Fibroblast of skin of abdomen (primary cell): ENCODE data around the gene SLC38A2.

Experiments used
- DNase-seq: peaks from one replicate; pipeline ENCODE4 v3.0.0-alpha.2; 2013

Gene SLC38A2

GRCh38 chr12:46374310-46374709 is 1.7 kb upstream of the SLC38A2 start:
- no peak for DNase-seq

DNA sequence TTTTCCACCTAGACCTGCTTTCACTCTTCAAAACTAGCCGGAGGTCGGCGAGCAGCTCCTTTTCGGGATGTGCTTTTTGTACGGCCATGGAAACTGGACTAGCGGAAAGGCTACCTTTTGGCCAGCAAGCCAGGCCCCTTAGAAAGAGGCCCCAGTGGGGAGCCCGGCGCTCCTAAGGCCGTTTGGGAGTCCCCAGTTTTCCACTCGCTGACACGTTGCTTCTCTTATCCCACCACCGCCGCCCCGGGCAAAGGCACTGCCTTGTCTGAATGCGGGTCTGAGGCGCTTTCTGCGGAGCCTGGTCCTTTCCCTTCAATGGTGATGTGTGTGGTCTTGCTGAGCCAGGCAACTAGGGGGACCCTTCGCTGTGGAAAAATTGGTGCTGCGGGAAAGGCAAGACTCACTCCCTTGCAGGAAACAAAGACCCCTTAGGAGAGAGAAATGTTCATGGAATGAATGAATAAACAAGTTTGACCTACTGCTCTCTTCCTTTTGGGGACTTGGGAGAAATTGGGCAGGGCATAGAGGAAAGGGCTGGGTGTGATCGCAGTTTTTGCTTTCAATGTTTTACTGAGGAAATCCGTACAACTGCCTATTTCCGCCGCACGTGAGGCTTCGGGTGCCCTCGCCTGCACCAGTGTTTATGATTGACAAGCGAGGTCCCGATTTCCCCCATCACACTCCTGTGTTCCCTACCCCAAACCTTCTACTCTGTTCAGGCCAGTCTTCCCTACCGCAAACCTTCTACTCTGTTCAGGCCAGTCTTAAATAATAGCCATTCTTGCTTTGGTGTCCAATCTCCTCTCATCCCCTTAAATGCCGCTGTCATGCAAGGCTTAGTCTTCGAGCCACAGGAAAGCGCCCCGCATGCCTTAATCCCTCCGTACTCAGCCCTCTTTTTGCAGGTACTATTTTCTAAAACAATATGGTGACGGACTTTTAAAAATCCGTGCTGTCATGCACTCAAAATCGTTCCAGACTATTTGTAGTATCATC is 1.0 kb upstream of the SLC38A2 start:
- peak; percentile 61 for DNase-seq

GRCh38 chr12:46371718-46372543 is 642 bp downstream of the SLC38A2 start:
- peak; percentile 68 for DNase-seq

- peak; percentile 90 for DNase-seq
Measured at GRCh38 chr12:46370792-46371717, 1.5 kb downstream of the SLC38A2 start.

GRCh38 chr12:46370380-46370734 is 2.2 kb downstream of the SLC38A2 start:
- no peak for DNase-seq

DNA sequence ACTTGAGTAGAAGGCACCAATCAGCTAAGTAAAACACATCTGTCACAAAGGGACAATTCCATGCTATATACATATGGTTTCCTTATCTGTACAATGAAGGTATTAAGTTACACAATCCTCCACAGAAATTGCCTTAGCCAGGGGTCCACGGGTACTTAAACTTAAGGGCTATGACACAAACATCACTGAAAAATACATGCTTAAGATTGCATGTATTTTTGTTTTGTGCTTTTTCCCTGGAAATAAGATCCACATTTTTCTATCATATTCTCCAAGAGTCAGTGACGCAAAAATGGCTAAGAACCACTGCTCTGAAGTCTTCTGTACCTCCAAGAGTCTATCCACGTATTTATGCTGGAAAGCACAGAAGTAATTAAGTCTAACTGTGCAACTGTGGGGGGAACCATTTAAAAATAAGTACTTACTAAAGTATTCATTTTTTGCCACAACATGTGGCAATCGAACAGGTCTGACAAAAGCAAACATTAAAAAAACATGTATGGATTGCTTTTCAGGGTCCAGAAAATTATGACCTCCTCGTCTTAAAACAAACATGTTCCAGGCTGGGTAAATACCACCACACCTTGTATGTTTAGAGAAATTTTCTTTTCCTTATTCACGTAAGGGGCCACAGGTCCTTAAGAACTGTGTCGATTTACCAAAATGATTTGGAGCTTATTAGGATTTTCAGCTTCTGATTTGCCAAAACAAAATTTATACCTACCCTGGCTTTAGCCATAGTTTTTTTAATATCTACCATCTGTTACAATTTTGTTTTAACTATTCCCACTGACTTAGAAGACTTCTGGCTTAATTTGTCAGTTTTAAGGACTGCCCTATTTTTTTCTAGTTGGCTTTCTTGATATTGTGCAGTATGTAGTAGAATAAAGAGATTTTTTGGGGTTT is 2.8 kb downstream of the SLC38A2 start:
- DNase-seq, result no peak

GRCh38 chr12:46369095-46369473 is 3.5 kb downstream of the SLC38A2 start:
- DNase-seq, result no peak

DNA sequence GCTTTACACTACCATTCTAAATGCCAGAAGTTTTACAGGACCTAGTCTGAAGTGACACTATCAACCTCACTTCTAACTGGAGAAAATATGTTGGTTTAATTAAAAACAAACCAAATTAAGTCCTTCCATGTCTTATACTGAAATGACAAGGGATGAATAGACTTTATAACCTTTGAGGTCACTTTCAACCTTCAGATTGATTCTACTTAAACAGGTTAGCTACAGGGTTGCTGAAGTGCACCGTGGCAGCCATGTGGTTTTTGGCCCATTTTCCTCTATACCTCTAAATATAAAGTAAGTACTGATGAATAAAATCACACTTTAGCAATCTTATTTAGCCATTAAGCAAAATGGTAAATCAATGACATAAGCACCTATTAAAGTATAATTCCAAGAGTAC is 3.9 kb downstream of the SLC38A2 start:
- no peak for DNase-seq

GRCh38 chr12:46368138-46368537 is 4.4 kb downstream of the SLC38A2 start:
- DNase-seq, result no peak

DNA sequence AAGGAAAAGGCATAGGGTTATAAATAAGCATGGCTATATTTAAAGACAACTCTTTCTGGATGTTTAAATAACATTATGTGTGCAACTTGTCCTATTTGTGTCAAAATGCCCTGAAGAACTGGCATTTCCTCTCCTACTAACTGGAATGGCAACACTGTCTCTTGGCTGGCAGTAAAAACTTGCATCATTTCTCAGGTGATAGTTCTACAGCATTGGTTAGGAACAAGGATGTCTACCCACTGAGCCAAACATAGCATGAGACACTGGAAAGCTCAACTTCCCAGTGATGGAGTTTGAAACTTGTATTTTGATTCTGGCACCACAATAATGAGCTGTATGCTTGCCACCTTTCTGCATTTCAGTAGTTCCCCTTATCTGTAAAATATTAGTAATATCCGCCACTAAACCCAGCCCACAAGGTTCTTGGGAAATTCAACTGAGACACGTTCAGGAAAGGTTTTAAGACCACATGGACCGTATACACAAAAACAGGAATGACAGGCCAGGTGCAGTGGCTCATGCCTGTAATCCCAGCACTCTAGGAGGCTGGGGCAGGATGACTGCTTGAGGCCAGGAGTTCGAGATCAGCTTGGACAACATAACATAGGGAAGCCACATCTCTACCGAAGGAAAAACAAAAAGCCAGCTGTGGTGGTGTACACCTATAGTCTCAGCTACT is 5.1 kb downstream of the SLC38A2 start:
- DNase-seq, result no peak

- no peak for DNase-seq
Measured at GRCh38 chr12:46366771-46367170, 5.8 kb downstream of the SLC38A2 start.

DNA sequence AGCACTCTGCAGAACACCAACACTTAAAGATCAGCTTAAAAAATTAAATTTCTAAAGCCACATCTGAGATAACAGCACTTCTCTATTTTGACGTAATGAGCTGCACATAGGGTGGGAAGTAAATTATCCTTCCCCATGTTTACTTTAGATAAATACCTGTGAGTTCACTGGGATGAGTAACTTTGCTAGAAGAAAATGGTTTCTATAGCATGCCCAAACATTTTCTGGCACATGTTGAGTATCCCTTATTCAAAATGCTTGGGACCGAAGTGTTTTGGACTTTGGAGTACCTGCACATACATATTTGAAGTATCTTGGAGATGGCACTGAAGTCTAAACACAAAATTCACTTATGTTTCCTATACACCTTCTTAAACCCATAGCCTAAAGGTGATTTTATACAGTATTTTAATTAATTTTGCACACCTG is 6.6 kb downstream of the SLC38A2 start:
- no peak for DNase-seq

- peak; percentile 74 for DNase-seq
Measured at GRCh38 chr12:46364777-46365580, 7.6 kb downstream of the SLC38A2 start.

- no peak for DNase-seq
Measured at GRCh38 chr12:46364300-46364696, 8.3 kb downstream of the SLC38A2 start.

DNA sequence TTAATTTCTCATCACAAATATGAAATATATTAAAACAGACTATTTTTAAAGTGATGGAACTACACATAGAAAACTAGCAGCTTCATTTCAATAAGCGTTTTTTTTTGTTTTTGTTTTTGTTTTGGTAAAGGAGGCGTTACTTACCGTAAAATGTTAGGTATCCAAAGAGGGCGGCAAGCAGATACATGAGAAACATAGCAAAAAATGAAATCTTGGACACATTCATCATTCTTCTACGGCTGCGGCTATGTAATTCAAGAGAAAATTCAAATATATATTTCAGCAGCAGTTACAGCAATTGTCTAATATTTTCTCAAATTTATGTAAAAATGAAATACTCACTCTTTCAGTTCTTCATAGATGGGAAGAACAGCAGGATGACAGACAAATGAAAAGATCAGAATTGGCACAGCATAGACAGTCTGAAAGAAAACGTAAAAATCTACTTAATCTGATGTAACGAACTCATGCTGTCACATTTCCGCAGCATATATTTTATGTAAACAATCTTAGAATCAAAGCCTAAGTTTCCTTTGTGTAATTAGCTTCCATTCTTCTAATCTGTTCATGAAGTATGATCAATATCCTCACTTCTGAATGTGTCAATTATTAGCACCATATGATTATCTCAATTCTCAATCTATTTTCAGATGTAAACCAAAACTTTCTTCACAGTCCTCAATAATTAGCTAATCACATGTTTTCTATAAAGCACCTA is 8.8 kb downstream of the SLC38A2 start:
- no peak for DNase-seq

DNA sequence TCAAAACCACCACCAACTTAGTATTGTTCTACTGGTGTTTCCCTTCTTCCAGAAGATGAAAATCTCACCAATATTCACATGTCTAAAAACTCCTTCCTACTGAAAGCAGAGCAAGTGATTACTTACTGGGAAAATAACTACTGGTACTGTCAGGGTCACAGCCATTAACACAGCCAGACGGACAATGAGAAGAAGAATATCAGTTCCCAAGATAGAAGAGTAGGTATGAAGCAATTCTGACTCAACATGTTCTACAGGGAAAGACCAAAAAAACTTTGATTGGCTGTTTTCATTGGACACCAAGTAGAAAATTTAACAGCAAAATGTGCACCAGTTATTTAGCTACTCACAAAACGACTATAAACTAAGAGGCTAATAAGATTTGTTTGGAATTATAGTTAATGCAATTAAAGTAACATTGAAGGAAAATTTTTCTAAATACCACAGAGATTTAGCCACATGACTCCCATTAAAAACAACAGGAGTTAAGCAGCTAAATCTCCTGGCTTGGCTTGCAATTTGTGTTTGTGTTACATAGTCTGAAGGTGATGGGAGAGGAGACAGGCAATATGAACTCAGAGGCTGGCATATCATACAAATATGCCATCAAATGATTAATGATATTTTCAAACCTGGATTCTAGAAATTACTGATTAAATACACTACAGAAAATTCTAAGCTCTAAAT is 9.5 kb downstream of the SLC38A2 start:
- DNase-seq, result no peak

DNA sequence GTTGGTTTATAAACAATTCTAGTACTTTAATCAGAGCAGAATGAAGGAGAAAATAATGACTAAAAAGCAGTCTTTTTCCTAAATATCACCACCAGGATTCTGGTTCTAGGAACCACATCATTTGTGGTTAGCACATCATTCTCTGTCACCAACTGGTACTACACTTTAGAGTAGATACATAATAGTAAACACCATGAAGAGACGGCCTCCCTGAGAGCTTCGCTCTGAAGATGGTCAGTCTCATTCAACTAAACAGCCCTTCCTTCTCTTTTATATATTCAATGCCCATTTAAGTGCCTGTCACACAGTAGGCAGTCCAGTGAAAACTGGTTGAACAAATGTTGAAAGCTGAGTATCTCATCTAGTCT is 10.9 kb downstream of the SLC38A2 start:
- DNase-seq, result no peak

DNA sequence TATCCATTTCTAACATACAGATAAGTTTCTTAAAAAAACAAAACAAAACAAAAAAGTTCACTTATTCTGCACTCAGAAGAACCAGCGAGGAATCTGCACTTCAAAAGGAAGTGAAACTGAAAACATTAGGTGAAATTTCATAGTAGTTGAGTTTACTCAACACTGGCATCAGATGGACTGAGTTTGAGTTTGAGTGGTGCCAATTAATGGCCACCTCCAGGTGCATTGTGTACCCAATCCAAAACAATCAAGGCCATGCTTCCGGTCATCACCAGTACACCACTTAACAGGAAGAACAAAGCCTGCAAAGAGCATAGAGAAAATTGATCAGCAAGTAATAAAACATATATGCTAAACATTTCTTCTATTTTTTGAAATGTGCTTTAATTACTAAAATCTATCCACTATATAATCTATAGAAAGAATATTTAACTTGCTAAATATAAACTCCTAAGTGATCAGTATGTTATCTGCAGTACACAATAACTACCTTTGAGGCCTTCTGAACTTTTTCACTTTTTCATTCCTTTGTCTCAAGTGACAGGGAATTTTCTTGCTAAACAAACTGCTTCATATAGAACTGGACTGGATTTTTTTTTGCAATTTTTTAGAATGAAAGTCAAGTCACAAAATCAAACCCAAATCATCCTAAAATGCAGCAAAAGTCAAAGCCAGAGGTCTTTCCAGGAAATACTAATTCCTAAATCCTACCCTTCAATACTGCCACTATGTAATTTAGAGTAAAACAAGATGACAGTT is 11.5 kb downstream of the SLC38A2 start:
- DNase-seq, result no peak
